T-helper 22 cell (primary cell): Measurements from ENCODE around the gene GPR37L1.
"Not testable (repeated sequence)": the region's sequence is repeated elsewhere in the genome, so short reads cannot be mapped to it uniquely, and the experiment has no call there.

Source experiments
- DNase-seq: peaks from one replicate; pipeline ENCODE4 v3.0.0-alpha.2; 2020; ENCODE audit warnings: low read depth

Gene GPR37L1

GRCh38 chr1:202168861-202169260, 46.1 kb downstream of the GPR37L1 start:
- DNase-seq = no peak

GRCh38 chr1:202170726-202171125, 48.0 kb downstream of the GPR37L1 start:
- no peak for DNase-seq

DNA sequence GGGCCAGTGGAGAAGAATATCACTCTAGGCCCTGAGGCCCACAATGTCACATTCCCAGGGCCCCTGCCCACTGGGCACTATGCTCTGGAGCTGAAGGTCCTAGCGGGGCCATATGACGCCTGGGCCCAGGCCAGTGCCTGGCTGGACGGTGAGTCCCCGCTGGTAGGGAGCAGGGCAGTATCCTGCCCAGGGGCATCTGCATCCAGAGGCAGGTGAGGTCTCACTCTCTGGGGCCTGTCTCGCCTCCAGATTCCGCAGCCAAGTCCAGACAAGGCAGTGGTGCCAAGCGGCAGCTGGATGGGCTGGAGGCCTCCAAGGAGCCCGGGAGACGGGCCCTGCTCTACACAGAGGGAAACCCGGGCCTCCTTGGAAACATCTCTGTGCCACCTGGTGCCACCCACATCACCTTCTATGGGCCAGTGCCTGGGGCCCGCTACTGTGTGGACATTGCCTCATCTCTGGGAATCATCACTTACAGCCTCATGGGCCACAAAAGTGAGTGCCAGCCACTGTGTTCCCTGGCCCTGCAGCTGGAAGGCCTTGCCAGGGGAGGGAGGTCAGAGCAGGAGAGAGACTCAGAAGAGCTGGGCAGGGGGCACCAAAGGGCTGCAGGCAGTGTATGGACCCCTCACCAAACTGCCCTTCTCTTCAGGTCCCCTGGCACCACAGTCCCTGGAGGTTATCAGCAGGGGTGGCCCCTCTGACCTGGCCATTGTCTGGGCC, 48.7 kb downstream of the GPR37L1 start:
- no peak for DNase-seq

DNA sequence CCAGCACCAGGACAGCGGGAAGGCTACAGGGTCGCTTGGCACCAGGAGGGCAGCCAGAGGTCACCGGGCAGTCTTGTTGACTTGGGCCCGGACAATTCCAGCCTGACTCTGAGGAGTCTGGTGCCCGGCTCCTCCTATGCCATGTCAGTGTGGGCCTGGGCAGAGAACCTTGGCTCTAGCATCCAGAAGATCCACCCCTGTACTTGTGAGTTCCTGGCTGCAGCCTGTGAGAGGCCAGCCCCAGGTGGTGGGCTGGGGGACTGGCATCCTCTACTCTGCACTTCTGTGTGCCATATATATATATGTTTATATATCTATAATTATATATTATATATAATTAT, 49.3 kb downstream of the GPR37L1 start:
- no peak for DNase-seq

GRCh38 chr1:202173993-202174392, 51.3 kb downstream of the GPR37L1 start:
- no peak for DNase-seq

DNA sequence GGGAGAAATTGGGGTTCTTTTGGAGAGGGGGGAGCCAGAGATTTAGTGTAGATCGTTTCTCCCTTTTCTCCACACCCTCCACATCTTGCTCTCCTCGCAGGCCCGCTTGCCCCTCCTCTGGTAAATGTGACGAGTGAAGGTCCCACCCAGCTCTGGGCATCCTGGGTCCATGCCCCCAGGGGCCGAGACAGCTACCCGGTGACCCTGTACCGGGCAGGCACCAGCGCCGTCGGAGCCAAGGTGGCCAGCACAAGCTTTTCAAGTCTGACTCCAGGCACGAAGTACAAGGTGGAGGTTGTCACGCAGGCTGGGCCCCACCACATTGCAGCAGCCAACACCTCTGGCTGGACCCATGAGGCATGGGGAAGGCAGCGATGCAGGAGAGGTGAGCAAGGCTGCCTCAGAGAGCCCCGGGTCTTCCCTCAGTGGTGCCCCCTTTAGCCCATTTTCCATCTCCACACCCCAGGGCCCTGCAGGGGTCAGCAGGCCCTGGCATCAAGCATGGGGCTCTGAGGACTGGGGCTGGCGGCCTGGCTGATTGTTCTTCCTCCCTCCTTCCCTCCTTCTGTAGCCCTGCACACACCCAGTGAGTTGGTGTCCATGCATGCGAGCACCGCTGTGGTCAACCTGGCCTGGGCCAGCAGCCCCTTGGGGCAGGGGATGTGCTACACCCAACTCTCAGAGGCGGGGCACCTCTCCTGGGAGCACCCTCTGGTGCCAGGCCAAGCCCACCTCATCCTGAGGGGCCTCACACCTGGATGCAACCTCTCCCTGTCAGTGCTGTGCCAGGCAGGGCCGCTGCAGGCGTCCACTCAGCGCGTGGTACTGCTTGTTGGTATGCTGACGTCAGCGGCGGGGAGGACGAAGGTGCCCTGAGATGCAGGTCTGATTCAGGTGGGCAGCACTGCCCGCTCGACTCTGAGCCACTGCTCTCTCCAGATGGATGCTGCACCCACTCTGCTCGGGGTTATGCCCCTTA, 54.5 kb downstream of the GPR37L1 start:
- DNase-seq = no peak

GRCh38 chr1:202179828-202180750, 57.4 kb downstream of the GPR37L1 start:
- DNase-seq = no peak

DNA sequence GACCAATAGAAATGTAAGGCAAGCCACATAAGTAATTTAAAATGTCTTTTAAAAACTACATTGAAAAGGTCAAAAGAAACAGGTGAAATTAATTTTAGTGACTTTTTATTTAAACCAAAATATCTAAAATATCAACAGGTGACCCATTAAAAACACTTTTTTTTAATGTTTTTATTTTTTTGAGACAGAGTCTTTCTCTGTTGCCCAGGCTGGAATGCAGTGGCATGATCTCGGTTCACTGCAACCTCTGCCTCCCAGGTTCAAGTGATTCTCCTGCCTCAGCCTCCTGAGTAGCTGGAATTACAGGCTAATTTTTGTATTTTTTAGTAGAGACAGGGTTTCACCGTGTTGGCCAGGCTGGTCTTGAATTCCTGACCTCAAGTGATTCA, 58.0 kb downstream of the GPR37L1 start:
- DNase-seq = not testable (repeated sequence)

DNA sequence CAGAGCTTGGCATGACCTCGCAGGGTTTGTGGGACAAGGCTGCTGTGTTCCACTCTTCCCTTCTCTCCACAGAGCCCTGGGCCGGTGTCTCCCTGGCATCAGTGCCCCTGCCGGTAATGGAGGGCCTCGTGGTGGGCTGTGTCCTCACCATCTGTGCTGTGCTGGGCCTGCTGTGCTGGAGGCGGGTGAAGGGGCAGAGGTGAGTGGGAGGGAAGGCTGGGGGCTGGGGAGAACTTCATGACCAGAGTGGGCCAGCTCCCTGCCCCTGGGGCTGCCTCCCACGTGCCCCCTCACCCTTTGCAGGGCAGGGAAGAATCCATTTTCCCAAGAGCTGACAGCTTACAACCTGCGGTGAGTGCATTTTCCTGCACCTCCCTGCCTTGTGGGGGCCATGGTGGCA, 58.9 kb downstream of the GPR37L1 start:
- no peak for DNase-seq

- no peak for DNase-seq
Observed at GRCh38 chr1:202182040-202182877, 59.5 kb downstream of the GPR37L1 start.
